HCT116 (cell line): Measurements from ENCODE around the gene ATF5. TPM values are rescaled to one million over a fixed set of nuclear protein-coding genes. Genes with fewer than 3 reads are reported as not detected.
A peak's percentile ranks its signal among the peaks of the same experiment; 100 is the strongest.

Experiments
- ATAC-seq: fragments of 200-7000 bp; cut with Tn5 transposase; 2 replicates; pipeline ENCODE4 v1.9.1; 2020; ENCODE audit warnings: mild to moderate bottlenecking, moderate library complexity
- BruUV-seq: library from RNA; stranded (reverse); fragments of 400-500 nt; replicated peaks from 2 replicates; lab custom pipeline; 2021; lab: Mats Ljungman, UMichigan
- CTCF ChIA-PET: fragments of 300-600 bp; sonication (Branson Sonifier 250); formaldehyde crosslinking; loops from one replicate; lab custom pipeline; 2021; ENCODE audit warnings: antibody characterized with exemption; lab: Charles Lee
- POLR2A ChIA-PET: fragments of 300-600, 350-600 bp; sonication (Branson Sonifier 250); formaldehyde crosslinking; loops from one replicate; lab custom pipeline; 2021; ENCODE audit warnings: antibody characterized with exemption; lab: Charles Lee
- RAD21 ChIA-PET, 2 experiments: fragments of 300-600 bp; sonication (Branson Sonifier 250); formaldehyde crosslinking; loops; one replicate each; lab custom pipeline; 2023; ENCODE audit warnings: low total read pairs in 2 of 2; ENCODE audit not compliant: uncharacterized antibody in 2 of 2, unreplicated experiment in 2 of 2, low non-redundant PET in 1 of 2; lab: Charles Lee
- DNase-seq: peaks from one replicate; pipeline ENCODE4 v3.0.0-alpha.2; 2010; ENCODE audit warnings: low read depth, low spot score
- H2AFZ ChIP-seq: fragments of 200-600 bp; shearing (Covaris generic), sonication (generic); 2 replicates; pipeline ENCODE4 v1.6.1; 2017; ENCODE audit warnings: low read depth, mixed run types, mixed read lengths, antibody characterized with exemption, low read length; ENCODE audit not compliant: poor library complexity, severe bottlenecking
- H3K27ac ChIP-seq: 2 replicates; pipeline ENCODE4 v1.5.1; 2012; ENCODE audit warnings: low read depth, low read length
- H3K27me3 ChIP-seq: fragments of 200-600 bp; sonication (generic); 2 replicates; pipeline ENCODE4 v1.6.1; 2016; ENCODE audit warnings: mixed run types, low read length, mixed read lengths; ENCODE audit not compliant: insufficient read depth
- H3K36me3 ChIP-seq, 2 experiments: fragments of 200-500 bp in 1 of 2; fragments of 200-600 bp in 1 of 2; sonication (Bioruptor generic) in 1 of 2; sonication (generic) in 1 of 2; 2 replicates each; pipeline versions ENCODE4 v1.5.1 to v1.6.1; 2014 to 2016; ENCODE audit warnings: low read length in 2 of 2, inconsistent platforms in 1 of 2, mixed read lengths in 1 of 2, mixed run types in 1 of 2; ENCODE audit not compliant: insufficient read depth in 2 of 2, control insufficient read depth in 1 of 2
- H3K4me1 ChIP-seq, 2 experiments: fragments of 200-600 bp in 1 of 2; sonication (generic) in 1 of 2; 2 replicates each; pipeline versions ENCODE4 v1.5.1 to v1.6.1; 2012 to 2017; ENCODE audit warnings: low read length in 2 of 2, inconsistent platforms in 1 of 2, mild to moderate bottlenecking in 1 of 2, mixed read lengths in 1 of 2, mixed run types in 1 of 2, moderate library complexity in 1 of 2; ENCODE audit not compliant: insufficient read depth in 2 of 2, control insufficient read depth in 1 of 2
- H3K4me2 ChIP-seq: fragments of 200-600 bp; sonication (generic); 2 replicates; pipeline ENCODE4 v1.6.1; 2017; ENCODE audit warnings: mixed run types, low read length, mixed read lengths
- H3K4me3 ChIP-seq, 2 experiments: fragments of 200-600 bp in 1 of 2; sonication (generic) in 1 of 2; replicated peaks in 1 of 2; 2 replicates each; pipeline ENCODE4 v1.5.1; 2011 to 2016; ENCODE audit warnings: low read length in 2 of 2, control low read depth in 1 of 2, low read depth in 1 of 2, mild to moderate bottlenecking in 1 of 2, mixed read lengths in 1 of 2, mixed run types in 1 of 2
- H3K79me2 ChIP-seq: fragments of 200-600 bp; sonication (generic); 2 replicates; pipeline ENCODE4 v1.6.1; 2017; ENCODE audit warnings: mild to moderate bottlenecking, mixed run types, low read length, moderate library complexity, mixed read lengths; ENCODE audit not compliant: insufficient read depth
- H3K9ac ChIP-seq: fragments of 200-600 bp; sonication (generic); 2 replicates; pipeline ENCODE4 v1.6.1; 2016; ENCODE audit warnings: low read length, mixed read lengths
- H3K9me2 ChIP-seq: fragments of 200-600 bp; sonication (generic), shearing (Covaris generic); 2 replicates; pipeline ENCODE4 v1.6.1; 2017; ENCODE audit warnings: mixed run types, mild to moderate bottlenecking, moderate library complexity; ENCODE audit not compliant: insufficient read depth
- H3K9me3 ChIP-seq, 2 experiments: fragments of 200-500 bp in 1 of 2; fragments of 200-600 bp in 1 of 2; sonication (Bioruptor generic) in 1 of 2; sonication (generic) in 1 of 2; 2 replicates each; pipeline ENCODE4 v1.6.1; 2014 to 2017; ENCODE audit warnings: low read length in 2 of 2, mixed read lengths in 2 of 2, inconsistent platforms in 1 of 2, low read depth in 1 of 2, mild to moderate bottlenecking in 1 of 2, mixed run types in 1 of 2, moderate library complexity in 1 of 2; ENCODE audit not compliant: control insufficient read depth in 1 of 2, insufficient read depth in 1 of 2
- H4K20me1 ChIP-seq: fragments of 200-600 bp; sonication (generic), shearing (Covaris generic); 2 replicates; pipeline ENCODE4 v1.6.1; 2017; ENCODE audit warnings: mixed run types, mild to moderate bottlenecking, moderate library complexity; ENCODE audit not compliant: insufficient read depth
- CTCF ChIP-seq, 3 experiments: fragments of 200-600 bp in 1 of 3; sonication (generic) in 1 of 3; IDR thresholded peaks in 2 of 3; conservative IDR thresholded peaks in 1 of 3; 2 replicates each; pipeline ENCODE4 v1.5.1; 2012 to 2017; ENCODE audit warnings: low read depth in 2 of 3, low read length in 2 of 3, antibody characterized with exemption in 1 of 3, borderline replicate concordance in 1 of 3, control low read depth in 1 of 3, mild to moderate bottlenecking in 1 of 3, mixed read lengths in 1 of 3, mixed run types in 1 of 3, moderate library complexity in 1 of 3; ENCODE audit not compliant: insufficient read depth in 1 of 3
- EGR1 ChIP-seq: IDR thresholded peaks from 2 replicates; pipeline ENCODE4 v1.6.1; 2012; ENCODE audit warnings: low read depth
- ELF1 ChIP-seq: IDR thresholded peaks from 2 replicates; pipeline ENCODE4 v1.6.1; 2012; ENCODE audit warnings: low read depth, borderline replicate concordance
- MAX ChIP-seq: IDR thresholded peaks from 2 replicates; pipeline ENCODE4 v1.6.1; 2012
- ZFX ChIP-seq: fragments of 450-650 bp; IDR thresholded peaks from 2 replicates; pipeline ENCODE4 v1.6.1; 2017
- intact Hi-C: fragments of 100-400 bp; cut with micrococcal nuclease; formaldehyde crosslinking; loops from 2 replicates; pipeline ENCODE4 v1.10.0; 2022
- total RNA-seq: library from RNA; stranded (reverse); gene quantifications from one replicate; pipeline ENCODE4 v1.2.1, GENCODE V29; 2021; ENCODE audit not compliant: unreplicated experiment

The ATF5 gene
- total RNA-seq, 1 experiment from 2014 or later: 28.2 TPM

GRCh38 chr19:49890349-49891311, 38.4 kb upstream of the ATF5 start:
- H3K9me2 ChIP-seq: no peaks in the 10 kb centered on the region
- intact Hi-C loops: no loop called here
- no peaks in the 10 kb centered on the region for H3K36me3 ChIP-seq
- no peaks in the 10 kb centered on the region for H3K79me2 ChIP-seq
- BruUV-seq: no TSS peak
- no peak overlapping the region for H2AFZ ChIP-seq
- peak overlapping the region; percentile 43; the same call in 1 of the 2 replicates for H3K9ac ChIP-seq
- H3K27me3 ChIP-seq: no peaks in the 10 kb centered on the region
- TF ChIP-seq ELF1: no peak
- TF ChIP-seq ZFX: no peak; the same call in 1 of the 2 replicates
- peak; percentile 34 for TF ChIP-seq MAX
- TF ChIP-seq CTCF (IDR thresholded peaks at IDR 0.05 in 2 of 3, conservative IDR thresholded peaks at IDR 0.05 in 1 of 3; ENCODE audit: borderline replicate concordance in 1 of 3, insufficient read depth in 1 of 3, low read depth in 2 of 3, low read length in 2 of 3): peak in 1 of 3 experiments; percentile 10; a peak in 1 of 6 replicates
- no peak for TF ChIP-seq EGR1
- peak; percentile 91 for ATAC-seq
- CTCF ChIA-PET: no interaction called here
- H3K4me1 ChIP-seq: peaks cover 6 to 15% of the 10 kb centered on the region in 2 experiments
- no peak for DNase-seq
- H3K27ac ChIP-seq: peak overlapping the region; percentile 56; the same call in 1 of the 2 replicates
- H4K20me1 ChIP-seq: no peaks in the 10 kb centered on the region
- peak overlapping the region; percentile 78 for H3K4me2 ChIP-seq
- POLR2A ChIA-PET: interaction anchor here (1.3 kb wide), 1 partner anchor 21 kb away, joined by 5 read pairs; no protein-coding TSS in a partner anchor
- H3K9me3 ChIP-seq: no peaks in the 10 kb centered on the region
- RAD21 ChIA-PET: no interaction called here
- peak overlapping the region; percentile 28 to 50 for H3K4me3 ChIP-seq
